Osteocyte (in vitro differentiated cells): ENCODE data around the gene CLPTM1L. TPM values are rescaled to one million over a fixed set of nuclear protein-coding genes. Genes with fewer than 3 reads are reported as not detected.
"Not testable (repeated sequence)": the region's sequence is repeated elsewhere in the genome, so short reads cannot be mapped to it uniquely, and the experiment has no call there.

Source experiments
- DNase-seq: peaks from one replicate; pipeline ENCODE4 v3.0.0; 2021; ENCODE audit warnings: mixed read lengths; ENCODE audit not compliant: unreplicated experiment; ENCODE audit errors: extremely low spot score
- H3K27ac Mint-ChIP-seq: one replicate; pipeline ENCODE4 v1.8.0; 2021; ENCODE audit warnings: mild to moderate bottlenecking, mixed read lengths; ENCODE audit not compliant: unreplicated experiment
- H3K27me3 Mint-ChIP-seq: one replicate; pipeline ENCODE4 v1.8.0; 2021; ENCODE audit warnings: mixed read lengths; ENCODE audit not compliant: unreplicated experiment
- H3K36me3 Mint-ChIP-seq: one replicate; pipeline ENCODE4 v1.8.0; 2021; ENCODE audit warnings: mixed read lengths; ENCODE audit not compliant: unreplicated experiment
- H3K4me1 Mint-ChIP-seq: one replicate; pipeline ENCODE4 v1.8.0; 2021; ENCODE audit warnings: mixed read lengths; ENCODE audit not compliant: unreplicated experiment
- H3K4me3 Mint-ChIP-seq: one replicate; pipeline ENCODE4 v1.8.0; 2021; ENCODE audit warnings: mild to moderate bottlenecking, moderate library complexity, mixed read lengths; ENCODE audit not compliant: unreplicated experiment
- H3K9me3 Mint-ChIP-seq: one replicate; pipeline ENCODE4 v1.8.0; 2021; ENCODE audit warnings: mixed read lengths; ENCODE audit not compliant: unreplicated experiment
- CTCF ChIP-seq: fragments of 200-600 bp; sonication (generic); IDR thresholded peaks from 2 replicates; pipeline ENCODE4 v1.5.0; 2021; ENCODE audit warnings: antibody characterized with exemption, mild to moderate bottlenecking, moderate library complexity
- total RNA-seq: library from RNA; stranded (reverse); gene quantifications from 2 replicates; pipeline ENCODE4 v1.2.1, GENCODE V29; 2021

The CLPTM1L gene
- total RNA-seq, 1 donor from 2014 or later, result 93.1 TPM

- TF ChIP-seq CTCF, result no peak
- H3K4me1 Mint-ChIP-seq, result no peaks in the 10 kb centered on the region
- no peak overlapping the region for H3K4me3 Mint-ChIP-seq
- no peaks in the 10 kb centered on the region for H3K36me3 Mint-ChIP-seq
- H3K27ac Mint-ChIP-seq, result no peak overlapping the region
- peaks cover 23% of the 10 kb centered on the region for H3K27me3 Mint-ChIP-seq
- no peaks in the 10 kb centered on the region for H3K9me3 Mint-ChIP-seq
- DNase-seq, result no peak
These were observed 29.3 kb upstream of the CLPTM1L start for GRCh38 chr5:1374030-1374678.

- H3K27me3 Mint-ChIP-seq, result peaks cover 29% of the 10 kb centered on the region
- H3K27ac Mint-ChIP-seq, H3K4me1 Mint-ChIP-seq, H3K36me3 Mint-ChIP-seq, H3K4me3 Mint-ChIP-seq, DNase-seq, H3K9me3 Mint-ChIP-seq: not testable (repeated sequence)
These were observed 27.1 kb upstream of the CLPTM1L start for GRCh38 chr5:1371972-1372342.

GRCh38 chr5:1371218-1371971 lies 26.5 kb upstream of the CLPTM1L start:
- no peak for DNase-seq
- Mint-ChIP-seq H3K27me3 (peaks cover 30% of the 10 kb centered on the region), H3K4me3 (no peak overlapping the region), H3K4me1 (no peaks in the 10 kb centered on the region), H3K27ac (no peak overlapping the region), H3K36me3 (no peaks in the 10 kb centered on the region), H3K9me3 (no peaks in the 10 kb centered on the region)
- TF ChIP-seq CTCF, result no peak

GRCh38 chr5:1370006-1370405 lies 25.1 kb upstream of the CLPTM1L start:
- no peaks in the 10 kb centered on the region for H3K4me1 Mint-ChIP-seq
- H3K27me3 Mint-ChIP-seq, result peaks cover 28% of the 10 kb centered on the region
- DNase-seq, result no peak
- no peaks in the 10 kb centered on the region for H3K9me3 Mint-ChIP-seq
- no peak overlapping the region for H3K27ac Mint-ChIP-seq
- TF ChIP-seq CTCF, result no peak
- no peak overlapping the region for H3K4me3 Mint-ChIP-seq
- H3K36me3 Mint-ChIP-seq, result no peaks in the 10 kb centered on the region

- Mint-ChIP-seq H3K4me3 (no peak overlapping the region), H3K4me1 (no peaks in the 10 kb centered on the region), H3K9me3 (no peaks in the 10 kb centered on the region), H3K36me3 (no peaks in the 10 kb centered on the region), H3K27me3 (peaks cover 34% of the 10 kb centered on the region), H3K27ac (no peak overlapping the region)
- TF ChIP-seq CTCF, result no peak
- DNase-seq, result no peak
These were observed 23.9 kb upstream of the CLPTM1L start for GRCh38 chr5:1368756-1369155.
